ENCODE data around the gene TTLL11. TPM values are rescaled to one million over a fixed set of nuclear protein-coding genes. Genes with fewer than 3 reads are reported as not detected.

TTLL11 gene
- total RNA-seq, 6 donors from 2014 or later: 6.8 to 18.9 (median 12.9) TPM

DNA sequence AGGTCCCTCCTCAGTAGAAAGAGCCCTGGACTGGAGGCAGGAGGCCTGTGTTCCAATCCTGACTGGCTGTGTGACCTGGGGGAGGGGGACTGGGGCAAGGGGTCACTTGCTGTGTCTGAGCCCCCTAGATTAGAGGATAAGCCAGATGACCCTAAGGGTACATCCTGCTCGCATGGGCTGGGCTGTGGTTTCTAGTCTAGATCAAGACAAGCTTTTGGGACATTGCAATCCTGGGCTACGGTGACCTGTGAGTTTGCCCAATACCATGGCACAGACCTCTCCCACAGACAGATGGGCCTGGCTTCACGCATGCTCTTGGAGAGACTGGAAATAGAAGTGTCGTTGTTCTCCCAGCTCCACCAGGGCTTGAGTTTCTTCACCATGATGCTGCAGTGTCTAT is 39.4 kb upstream of the TTLL11 start:
- H3K9me3 ChIP-seq: no peaks in the 10 kb centered on the region
- DNase-seq (no peak), ATAC-seq (ENCODE audit: low FRiP score in 2 of 2) (no peak)
- H3K4me1 ChIP-seq: peaks cover 15 to 30% (median 24%) of the 10 kb centered on the region in 4 donors
- H3K27me3 ChIP-seq: no peaks in the 10 kb centered on the region
- TF ChIP-seq POLR2AphosphoS5 (IDR thresholded peaks at IDR 0.05): no peak
- TF ChIP-seq POLR2A (IDR thresholded peaks at IDR 0.05): no peak
- TF ChIP-seq EP300 (IDR thresholded peaks at IDR 0.05): no peak
- TF ChIP-seq, protein P1, sequence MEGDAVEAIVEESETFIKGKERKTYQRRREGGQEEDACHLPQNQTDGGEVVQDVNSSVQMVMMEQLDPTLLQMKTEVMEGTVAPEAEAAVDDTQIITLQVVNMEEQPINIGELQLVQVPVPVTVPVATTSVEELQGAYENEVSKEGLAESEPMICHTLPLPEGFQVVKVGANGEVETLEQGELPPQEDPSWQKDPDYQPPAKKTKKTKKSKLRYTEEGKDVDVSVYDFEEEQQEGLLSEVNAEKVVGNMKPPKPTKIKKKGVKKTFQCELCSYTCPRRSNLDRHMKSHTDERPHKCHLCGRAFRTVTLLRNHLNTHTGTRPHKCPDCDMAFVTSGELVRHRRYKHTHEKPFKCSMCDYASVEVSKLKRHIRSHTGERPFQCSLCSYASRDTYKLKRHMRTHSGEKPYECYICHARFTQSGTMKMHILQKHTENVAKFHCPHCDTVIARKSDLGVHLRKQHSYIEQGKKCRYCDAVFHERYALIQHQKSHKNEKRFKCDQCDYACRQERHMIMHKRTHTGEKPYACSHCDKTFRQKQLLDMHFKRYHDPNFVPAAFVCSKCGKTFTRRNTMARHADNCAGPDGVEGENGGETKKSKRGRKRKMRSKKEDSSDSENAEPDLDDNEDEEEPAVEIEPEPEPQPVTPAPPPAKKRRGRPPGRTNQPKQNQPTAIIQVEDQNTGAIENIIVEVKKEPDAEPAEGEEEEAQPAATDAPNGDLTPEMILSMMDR (IDR thresholded peaks at IDR 0.05): no peak
- no peak overlapping the region for H3K4me3 ChIP-seq
- no peak overlapping the region for H3K27ac ChIP-seq
- no peaks in the 10 kb centered on the region for H3K36me3 ChIP-seq
- 80 to 95% methylated on average over 3 to 4 of the region's 4 CpGs for WGBS, 2 donors

DNA sequence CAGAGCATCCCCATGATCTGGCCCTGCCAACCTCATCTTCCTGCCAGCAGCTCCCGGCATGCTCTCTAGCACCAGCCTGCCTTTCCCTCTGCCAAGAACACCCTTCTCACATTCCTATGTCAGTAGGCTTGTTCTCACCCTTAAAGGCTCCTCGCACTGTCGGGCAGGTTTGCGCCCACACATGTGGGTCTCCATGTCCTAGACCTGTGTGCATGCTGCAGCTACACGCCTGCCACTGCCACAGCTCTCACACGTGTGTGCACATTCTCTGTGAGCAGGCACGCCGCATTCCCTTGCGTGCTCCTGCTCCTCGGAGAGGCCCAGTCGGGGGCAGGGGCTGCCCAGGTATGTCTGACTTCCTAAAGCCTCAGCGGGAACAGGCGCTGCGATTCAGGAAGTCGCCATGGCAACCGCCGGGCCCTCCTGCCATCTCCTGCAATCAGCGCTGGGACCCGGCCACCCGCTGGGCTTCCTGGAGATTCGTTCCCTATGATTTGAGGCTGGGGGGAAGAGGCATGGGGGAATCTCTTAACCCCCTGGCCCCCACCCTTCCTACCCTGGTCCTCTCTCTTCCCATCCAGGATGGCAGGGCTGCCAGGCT is 38.4 kb upstream of the TTLL11 start:
- Histone ChIP-seq H3K36me3 (no peaks in the 10 kb centered on the region), H3K27me3 (peaks cover 0 to 6% (median 2%) of the 10 kb centered on the region in 4 donors), H3K4me1 (peaks cover 20 to 40% (median 34%) of the 10 kb centered on the region in 4 donors), H3K9me3 (no peaks in the 10 kb centered on the region), H3K4me3 (no peak overlapping the region), H3K27ac (no peak overlapping the region)
- no peak for DNase-seq
- ATAC-seq (ENCODE audit: low FRiP score in 2 of 2): no peak
- 46 to 51% methylated on average over 21 of the region's 21 CpGs for WGBS, 2 donors
- no peak for TF ChIP-seq POLR2AphosphoS5 (IDR thresholded peaks at IDR 0.05)
- TF ChIP-seq, protein P1 (IDR thresholded peaks at IDR 0.05): no peak
- TF ChIP-seq POLR2A (IDR thresholded peaks at IDR 0.05): no peak
- TF ChIP-seq EP300 (IDR thresholded peaks at IDR 0.05): no peak

DNA sequence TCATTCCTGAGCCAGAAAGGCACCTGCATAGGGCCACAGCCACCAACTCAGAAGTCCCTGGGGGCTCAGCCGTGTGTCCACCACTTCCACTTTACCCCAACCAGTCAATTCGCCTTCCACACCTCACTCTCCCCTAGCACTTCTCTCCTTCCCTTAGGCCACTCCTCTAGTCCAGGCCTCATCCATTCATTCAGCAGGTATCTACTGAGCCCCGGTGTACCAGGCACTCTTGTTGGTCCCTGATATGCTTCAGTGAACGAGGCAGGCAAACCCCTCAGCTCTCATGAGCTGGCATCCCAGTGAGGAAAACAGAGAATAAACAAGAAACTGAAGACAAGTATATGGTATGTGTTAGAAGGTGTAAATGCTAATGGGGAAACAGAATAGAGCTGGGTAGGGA is 37.7 kb upstream of the TTLL11 start:
- WGBS, 2 donors: 77 to 89% methylated on average over 4 of the region's 4 CpGs
- no peak for DNase-seq

DNA sequence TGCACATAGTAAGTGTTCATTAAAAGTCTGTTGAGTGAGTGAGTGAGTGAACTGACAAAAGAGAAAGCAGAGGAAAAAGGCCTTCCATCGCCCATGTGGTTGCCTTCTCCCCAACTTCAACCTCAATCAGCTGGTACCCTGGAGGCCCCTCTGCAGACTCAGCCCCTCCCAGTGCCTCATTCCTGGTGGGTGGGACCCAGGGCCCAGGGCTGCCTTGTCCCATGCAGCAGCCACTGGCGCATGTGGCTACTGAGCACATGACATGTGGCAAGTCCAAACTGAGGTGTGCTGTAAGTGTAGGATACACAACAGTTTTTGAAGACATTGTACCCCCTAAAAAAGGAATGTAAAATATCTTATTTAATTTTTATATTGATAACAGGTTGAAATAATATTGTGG is 36.9 kb upstream of the TTLL11 start:
- Histone ChIP-seq H3K36me3 (no peaks in the 10 kb centered on the region), H3K4me1 (peaks cover 28 to 54% (median 46%) of the 10 kb centered on the region in 4 donors), H3K4me3 (no peak overlapping the region), H3K9me3 (no peaks in the 10 kb centered on the region), H3K27me3 (peaks cover 0 to 15% (median 6%) of the 10 kb centered on the region in 4 donors), H3K27ac (no peak overlapping the region)
- DNase-seq: no peak
- 86 to 96% methylated on average over 2 of the region's 2 CpGs for WGBS, 2 donors
- no peak for TF ChIP-seq POLR2A (IDR thresholded peaks at IDR 0.05)
- no peak for TF ChIP-seq POLR2AphosphoS5 (IDR thresholded peaks at IDR 0.05)
- no peak for TF ChIP-seq EP300 (IDR thresholded peaks at IDR 0.05)
- TF ChIP-seq, protein P1 (IDR thresholded peaks at IDR 0.05): no peak
- ATAC-seq (ENCODE audit: low FRiP score in 2 of 2): no peak

More for the DNA sequence above, 37.7 kb upstream of the TTLL11 start:
- Histone ChIP-seq H3K36me3 (no peaks in the 10 kb centered on the region), H3K27me3 (peaks cover 0 to 11% (median 5%) of the 10 kb centered on the region in 4 donors), H3K4me1 (peaks cover 27 to 47% (median 40%) of the 10 kb centered on the region in 4 donors), H3K9me3 (no peaks in the 10 kb centered on the region), H3K27ac (no peak overlapping the region), H3K4me3 (no peak overlapping the region)
- TF ChIP-seq POLR2AphosphoS5 (IDR thresholded peaks at IDR 0.05) (no peak), EP300 (IDR thresholded peaks at IDR 0.05) (no peak), POLR2A (IDR thresholded peaks at IDR 0.05) (no peak)
- TF ChIP-seq, protein P1 (IDR thresholded peaks at IDR 0.05): no peak
- ATAC-seq (ENCODE audit: low FRiP score in 2 of 2): no peak

DNA sequence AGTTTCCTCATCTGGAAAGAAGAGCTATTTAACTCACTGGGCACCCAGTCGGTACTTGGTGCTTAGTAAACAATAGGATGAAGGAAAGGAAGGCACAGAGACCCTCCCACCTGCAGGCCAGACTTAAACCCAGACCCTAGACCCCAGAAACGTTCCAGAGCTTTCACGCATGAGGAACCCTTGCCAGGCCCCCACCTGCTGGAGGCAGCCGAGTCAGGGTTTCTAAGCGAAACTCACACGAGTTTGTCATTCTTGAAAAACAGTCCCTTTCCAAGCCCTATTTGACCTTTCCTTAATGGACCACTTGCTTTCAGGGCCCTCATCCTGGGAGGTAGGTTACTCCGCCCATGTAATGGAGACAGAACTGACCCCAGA is 35.8 kb upstream of the TTLL11 start:
- no peaks in the 10 kb centered on the region for H3K9me3 ChIP-seq
- ATAC-seq (ENCODE audit: low FRiP score in 2 of 2): no peak
- no peak overlapping the region for H3K27ac ChIP-seq
- no peak overlapping the region for H3K4me3 ChIP-seq
- DNase-seq: no peak
- H3K36me3 ChIP-seq: no peaks in the 10 kb centered on the region
- no peak for TF ChIP-seq EP300 (IDR thresholded peaks at IDR 0.05)
- TF ChIP-seq, protein P1 (IDR thresholded peaks at IDR 0.05): no peak
- no peak for TF ChIP-seq POLR2A (IDR thresholded peaks at IDR 0.05)
- no peak for TF ChIP-seq POLR2AphosphoS5 (IDR thresholded peaks at IDR 0.05)
- H3K27me3 ChIP-seq: peaks cover 0 to 15% (median 6%) of the 10 kb centered on the region in 4 donors
- peaks cover 20 to 48% (median 39%) of the 10 kb centered on the region in 4 donors for H3K4me1 ChIP-seq
- WGBS, 2 donors: 82 to 87% methylated on average over 6 to 7 of the region's 7 CpGs

Measured in upper lobe of left lung (tissue), 6 donors.